Effector memory CD8-positive, alpha-beta T cell (primary cell): ENCODE measurements around the gene CEP55.

Experiments used
- ATAC-seq: fragments of 150-1000 bp; cut with Tn5 transposase; replicated peaks from 2 replicates; pipeline ENCODE4 v1.10.0; 2021; ENCODE audit warnings: mild to moderate bottlenecking, moderate library complexity
- DNase-seq, 3 experiments: peaks; one replicate each; pipeline ENCODE4 v3.0.0; 2021
- H3K27ac Mint-ChIP-seq, 2 donors: one replicate each; pipeline ENCODE4 v1.8.0; 2022; ENCODE audit warnings: mild to moderate bottlenecking in 2 of 2, mixed read lengths in 2 of 2, moderate library complexity in 2 of 2
- H3K27me3 Mint-ChIP-seq, 2 donors: one replicate each; pipeline ENCODE4 v1.8.0; 2022; ENCODE audit warnings: mixed read lengths in 2 of 2
- H3K36me3 Mint-ChIP-seq: one replicate; pipeline ENCODE4 v1.8.0; 2022; ENCODE audit warnings: mild to moderate bottlenecking, moderate library complexity, mixed read lengths; ENCODE audit not compliant: insufficient read depth
- H3K4me1 Mint-ChIP-seq, 2 donors: one replicate each; pipeline ENCODE4 v1.8.0; 2022; ENCODE audit warnings: low read depth in 2 of 2, mixed read lengths in 2 of 2
- H3K4me3 Mint-ChIP-seq, 2 donors: one replicate each; pipeline ENCODE4 v1.8.0; 2022; ENCODE audit warnings: mild to moderate bottlenecking in 2 of 2, mixed read lengths in 2 of 2, moderate library complexity in 2 of 2
- H3K9me3 Mint-ChIP-seq, 2 donors: one replicate each; pipeline ENCODE4 v1.8.0; 2022; ENCODE audit warnings: mixed read lengths in 2 of 2
- total RNA-seq, 9 experiments: gene quantifications; one replicate each; lab custom pipeline; 2026; lab: John Stamatoyannopoulos, UW

The CEP55 gene
- total RNA-seq: 0.25 to 8.4 (median 4.0) reads per million in 9 experiments

DNA sequence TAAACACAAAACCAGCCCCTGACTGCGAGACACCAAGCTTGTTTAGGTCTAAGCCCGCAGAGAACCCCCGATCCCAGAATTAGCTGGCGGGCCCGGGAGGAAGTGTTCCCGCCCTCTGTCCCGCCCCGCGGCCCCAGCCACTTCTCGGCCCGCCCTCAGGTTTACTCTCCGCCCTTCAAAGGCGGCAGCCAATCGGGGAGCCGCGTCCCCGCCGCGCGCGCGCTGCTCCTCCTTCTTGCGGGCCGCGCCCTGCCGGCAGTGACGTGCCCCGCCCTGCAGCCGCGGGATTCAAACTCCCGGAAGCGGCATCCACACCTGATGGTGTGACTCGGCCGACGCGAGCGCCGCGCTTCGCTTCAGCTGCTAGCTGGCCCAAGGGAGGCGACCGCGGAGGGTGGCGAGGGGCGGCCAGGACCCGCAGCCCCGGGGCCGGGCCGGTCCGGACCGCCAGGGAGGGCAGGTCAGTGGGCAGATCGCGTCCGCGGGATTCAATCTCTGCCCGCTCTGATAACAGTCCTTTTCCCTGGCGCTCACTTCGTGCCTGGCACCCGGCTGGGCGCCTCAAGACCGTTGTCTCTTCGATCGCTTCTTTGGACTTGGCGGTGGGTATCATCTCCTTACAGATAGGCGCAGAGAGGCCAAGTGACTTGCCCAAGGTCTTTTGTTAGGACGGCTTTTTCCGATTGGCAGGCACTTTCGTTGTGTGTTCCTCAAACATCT lies at the start of gene CEP55:
TSS of gene CEP55 (plus strand) at position 291 of the 720 bp plus-strand sequence. CDS start 3,440 bp downstream, outside the sequence.
- DNase-seq (peak; percentile 95 to 97 (median 97)), ATAC-seq (peak; percentile 98)
- no peaks in the 10 kb centered on the region for H3K27me3 Mint-ChIP-seq
- H3K27ac Mint-ChIP-seq: peak within 1 kb of the TSS; percentile 41 to 53
- H3K4me1 Mint-ChIP-seq: peaks cover 15 to 18% of the 10 kb centered on the region in 2 donors
- H3K9me3 Mint-ChIP-seq: no peaks in the 10 kb centered on the region
- peaks cover 7% of the 10 kb centered on the region for H3K36me3 Mint-ChIP-seq
- H3K4me3 Mint-ChIP-seq: peak within 1 kb of the TSS; percentile 87 to 88

DNA sequence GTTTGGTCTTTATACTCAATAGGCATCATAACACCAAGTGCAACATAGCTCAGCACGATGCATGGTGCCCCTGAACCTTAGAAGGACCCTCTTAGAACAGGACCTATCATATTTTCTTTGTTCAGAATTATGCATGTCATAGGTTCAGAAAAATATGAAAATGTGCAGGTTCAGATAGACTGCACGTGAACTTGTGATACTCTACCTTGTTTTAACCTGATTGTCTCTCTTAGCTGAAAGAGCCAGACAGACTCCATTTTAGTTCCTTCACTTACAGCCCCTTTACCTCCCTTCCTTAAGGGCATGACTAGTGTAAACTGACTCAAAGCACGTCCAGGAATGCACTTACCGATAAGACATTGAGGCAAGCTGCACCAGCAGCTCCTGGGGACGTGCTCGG lies 49.4 kb upstream of the CEP55 start:
- no peak overlapping the region for H3K27ac Mint-ChIP-seq
- no peak overlapping the region for H3K4me3 Mint-ChIP-seq
- H3K36me3 Mint-ChIP-seq: no peaks in the 10 kb centered on the region
- H3K4me1 Mint-ChIP-seq: peaks cover under 1 to 5% of the 10 kb centered on the region in 2 donors
- ATAC-seq: no peak
- H3K27me3 Mint-ChIP-seq: no peaks in the 10 kb centered on the region
- H3K9me3 Mint-ChIP-seq: no peaks in the 10 kb centered on the region
- DNase-seq: no peak

DNA sequence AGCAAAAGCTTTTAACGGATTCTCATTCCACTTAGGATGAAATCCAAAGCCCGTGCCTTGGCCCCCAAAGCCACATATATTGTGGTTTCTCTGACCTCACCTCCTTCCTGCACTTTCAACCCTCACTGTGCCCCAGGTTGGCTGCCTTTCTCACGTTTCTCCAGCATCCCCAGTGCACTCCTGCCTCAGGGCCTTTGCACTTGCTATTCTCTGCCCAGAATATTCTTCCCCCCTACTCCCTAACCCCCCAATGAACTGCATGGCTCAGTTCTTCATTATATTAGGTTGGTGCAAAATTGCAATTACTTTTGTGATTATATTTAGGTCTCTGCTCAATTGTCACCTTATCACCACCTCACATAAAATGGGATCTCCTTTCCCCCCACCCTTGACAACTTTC lies 48.4 kb upstream of the CEP55 start:
- no peak for ATAC-seq
- H3K9me3 Mint-ChIP-seq: no peaks in the 10 kb centered on the region
- no peak overlapping the region for H3K4me3 Mint-ChIP-seq
- no peak for DNase-seq
- no peaks in the 10 kb centered on the region for H3K27me3 Mint-ChIP-seq
- peaks cover 3 to 5% of the 10 kb centered on the region in 2 donors for H3K4me1 Mint-ChIP-seq
- H3K27ac Mint-ChIP-seq: no peak overlapping the region
- H3K36me3 Mint-ChIP-seq: no peaks in the 10 kb centered on the region

DNA sequence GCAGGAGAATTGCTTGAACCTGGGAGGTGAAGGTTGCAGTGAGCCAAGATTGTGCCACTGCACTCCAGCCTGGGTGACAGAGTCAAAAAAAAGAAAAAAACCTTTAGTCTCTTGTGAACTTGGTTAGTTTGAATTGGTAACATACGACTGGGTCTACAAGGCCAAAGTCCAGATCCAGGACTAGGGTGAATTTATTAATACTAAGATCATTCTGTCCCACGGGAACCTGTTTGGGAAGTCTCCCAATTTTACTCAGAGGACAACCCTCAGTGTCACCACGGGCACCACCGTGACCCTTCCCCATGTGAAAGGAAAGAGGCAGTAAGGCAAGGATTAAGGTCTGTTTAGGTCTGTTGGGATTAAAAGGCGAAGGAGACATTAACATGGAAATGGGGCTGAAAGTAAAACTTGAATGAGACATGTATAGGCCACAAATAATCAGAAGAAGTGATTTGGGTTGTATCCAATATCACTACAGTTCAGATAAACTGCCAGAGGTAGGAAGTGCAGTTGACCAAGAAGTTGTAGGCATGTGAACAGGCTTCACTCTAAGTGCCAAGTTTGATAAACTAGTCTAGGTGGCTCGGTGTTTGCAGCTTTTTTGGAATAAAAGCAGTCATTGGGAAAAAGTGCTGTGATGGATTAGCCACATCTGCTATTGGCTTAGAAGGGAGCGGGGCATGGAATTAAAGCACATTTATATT lies 45.0 kb upstream of the CEP55 start:
- peaks cover 3 to 5% of the 10 kb centered on the region in 2 donors for H3K4me1 Mint-ChIP-seq
- no peak overlapping the region for H3K27ac Mint-ChIP-seq
- no peaks in the 10 kb centered on the region for H3K36me3 Mint-ChIP-seq

DNA sequence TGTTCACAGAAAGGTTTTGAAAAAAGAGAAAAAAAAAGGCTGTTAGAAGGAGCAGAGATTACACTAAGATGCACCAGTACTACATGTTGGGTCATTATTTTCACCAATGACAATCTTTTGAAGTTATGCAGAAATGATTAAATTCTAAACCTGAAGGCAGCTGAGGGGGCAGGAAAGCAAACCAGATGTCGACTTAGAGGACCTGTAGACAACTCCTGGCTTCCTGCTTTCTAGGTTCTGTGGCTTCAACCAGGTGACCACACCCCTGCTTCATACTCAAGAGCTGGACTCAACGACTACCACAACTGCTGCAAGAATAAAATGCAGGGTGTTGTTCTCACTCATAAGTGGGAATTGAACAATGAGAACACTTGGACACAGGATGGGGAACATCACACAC lies 44.3 kb upstream of the CEP55 start:
- H3K27me3 Mint-ChIP-seq: peaks cover 0 to 8% of the 10 kb centered on the region in 2 donors
- H3K4me3 Mint-ChIP-seq: no peak overlapping the region
- ATAC-seq (no peak), DNase-seq (no peak)
- H3K36me3 Mint-ChIP-seq: no peaks in the 10 kb centered on the region
- H3K4me1 Mint-ChIP-seq: peaks cover 3 to 5% of the 10 kb centered on the region in 2 donors
- no peaks in the 10 kb centered on the region for H3K9me3 Mint-ChIP-seq
- H3K27ac Mint-ChIP-seq: no peak overlapping the region

More for the DNA sequence above, 45.0 kb upstream of the CEP55 start:
- no peak for DNase-seq
- H3K27me3 Mint-ChIP-seq: peaks cover 0 to 2% of the 10 kb centered on the region in 2 donors
- H3K4me3 Mint-ChIP-seq: no peak overlapping the region
- no peaks in the 10 kb centered on the region for H3K9me3 Mint-ChIP-seq
- ATAC-seq: no peak

DNA sequence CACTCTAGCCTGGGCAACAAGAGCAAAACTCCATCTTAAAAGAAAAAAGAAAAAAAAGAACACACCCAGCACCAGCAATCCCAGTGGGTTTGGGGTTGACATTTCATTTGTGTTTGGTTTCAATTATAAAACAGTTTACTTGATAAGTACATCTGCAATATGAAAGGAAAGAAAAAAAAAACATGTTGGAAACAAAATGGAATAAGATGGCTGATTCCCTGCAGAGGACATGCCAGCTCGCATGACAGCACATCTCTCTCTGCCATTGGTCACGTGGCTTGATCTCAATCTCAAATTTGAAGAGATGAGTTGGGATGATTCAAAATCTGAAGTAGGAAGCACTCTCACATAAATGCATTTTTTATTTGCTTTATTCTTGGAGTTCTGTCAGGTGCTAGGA lies 42.3 kb upstream of the CEP55 start:
- ATAC-seq (no peak), DNase-seq (no peak)
- Mint-ChIP-seq H3K36me3 (no peaks in the 10 kb centered on the region), H3K4me3 (no peak overlapping the region), H3K4me1 (peaks cover 3 to 5% of the 10 kb centered on the region in 2 donors), H3K27ac (no peak overlapping the region), H3K9me3 (no peaks in the 10 kb centered on the region), H3K27me3 (peaks cover 0 to 17% of the 10 kb centered on the region in 2 donors)

DNA sequence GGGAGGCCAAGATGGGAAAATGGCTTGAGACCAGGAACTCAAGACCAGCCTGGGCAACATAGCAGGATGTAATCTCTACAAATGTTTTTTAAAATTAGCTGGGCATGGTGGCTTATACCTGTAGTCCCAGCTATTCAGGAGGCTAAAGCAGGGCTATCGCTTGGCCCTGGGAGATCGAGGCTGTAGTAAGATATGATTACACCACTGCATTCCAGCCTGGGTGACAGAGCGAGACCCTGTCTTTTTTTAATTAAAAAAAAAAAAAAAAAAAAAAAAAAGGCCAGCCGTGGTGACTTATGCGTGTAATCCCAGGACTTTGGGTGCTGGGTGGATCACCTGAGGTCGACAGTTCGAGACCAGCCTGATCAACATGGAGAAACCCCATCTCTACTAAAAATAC lies 41.7 kb upstream of the CEP55 start:
- peaks cover 3 to 5% of the 10 kb centered on the region in 2 donors for H3K4me1 Mint-ChIP-seq
- H3K27ac Mint-ChIP-seq: no peak overlapping the region
- no peaks in the 10 kb centered on the region for H3K36me3 Mint-ChIP-seq
- no peak for DNase-seq
- no peaks in the 10 kb centered on the region for H3K9me3 Mint-ChIP-seq
- H3K27me3 Mint-ChIP-seq: peaks cover 2 to 22% of the 10 kb centered on the region in 2 donors
- ATAC-seq: no peak
- H3K4me3 Mint-ChIP-seq: no peak overlapping the region

DNA sequence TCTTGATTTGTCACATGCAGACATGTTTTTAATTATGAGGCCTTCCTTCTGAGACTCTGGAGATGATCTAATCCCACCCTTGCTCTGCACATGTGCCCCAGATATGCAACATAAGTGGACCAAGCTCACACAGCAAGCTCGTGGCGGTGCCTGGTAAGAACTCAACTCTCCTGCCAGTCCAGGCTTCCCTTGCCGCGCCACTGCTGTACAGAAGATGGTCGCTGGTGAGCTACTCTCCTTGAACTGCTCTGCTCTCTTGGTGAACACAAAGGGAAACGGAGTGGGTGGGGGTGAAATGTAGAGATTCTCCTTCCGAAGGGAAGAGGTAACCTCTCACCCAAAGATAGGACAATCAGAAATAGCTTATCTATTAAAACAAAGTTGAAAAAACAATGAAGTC lies 39.9 kb upstream of the CEP55 start:
- peaks cover 6 to 27% of the 10 kb centered on the region in 2 donors for H3K27me3 Mint-ChIP-seq
- H3K36me3 Mint-ChIP-seq: no peaks in the 10 kb centered on the region
- peaks cover 5% of the 10 kb centered on the region in 2 donors for H3K4me1 Mint-ChIP-seq
- DNase-seq (no peak), ATAC-seq (no peak)
- H3K4me3 Mint-ChIP-seq: no peak overlapping the region
- no peaks in the 10 kb centered on the region for H3K9me3 Mint-ChIP-seq
- H3K27ac Mint-ChIP-seq: no peak overlapping the region

DNA sequence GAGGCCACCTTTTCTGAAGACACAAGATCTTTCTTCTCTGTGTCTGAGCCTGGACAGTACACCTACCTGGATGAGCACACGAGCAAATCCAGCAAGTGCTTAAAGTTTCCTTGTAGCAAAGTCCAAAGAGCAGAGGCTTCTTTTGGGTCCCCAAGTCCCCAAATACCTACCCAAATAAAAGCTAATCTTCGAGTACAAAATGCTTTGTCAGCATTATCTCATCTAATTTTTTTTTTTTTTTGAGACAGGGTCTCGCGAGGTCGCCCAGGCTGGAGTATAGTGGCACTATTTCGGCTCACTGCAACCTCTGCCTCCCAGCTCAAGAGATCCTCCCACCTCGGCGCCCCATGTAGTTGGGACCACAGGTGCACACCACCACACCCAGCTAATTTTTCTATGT lies 38.9 kb upstream of the CEP55 start:
- no peaks in the 10 kb centered on the region for H3K36me3 Mint-ChIP-seq
- H3K4me1 Mint-ChIP-seq: peaks cover 0 to 2% of the 10 kb centered on the region in 2 donors
- H3K9me3 Mint-ChIP-seq: no peaks in the 10 kb centered on the region
- no peak for ATAC-seq
- no peak overlapping the region for H3K27ac Mint-ChIP-seq
- peaks cover 6 to 27% of the 10 kb centered on the region in 2 donors for H3K27me3 Mint-ChIP-seq
- H3K4me3 Mint-ChIP-seq: no peak overlapping the region
- no peak for DNase-seq

DNA sequence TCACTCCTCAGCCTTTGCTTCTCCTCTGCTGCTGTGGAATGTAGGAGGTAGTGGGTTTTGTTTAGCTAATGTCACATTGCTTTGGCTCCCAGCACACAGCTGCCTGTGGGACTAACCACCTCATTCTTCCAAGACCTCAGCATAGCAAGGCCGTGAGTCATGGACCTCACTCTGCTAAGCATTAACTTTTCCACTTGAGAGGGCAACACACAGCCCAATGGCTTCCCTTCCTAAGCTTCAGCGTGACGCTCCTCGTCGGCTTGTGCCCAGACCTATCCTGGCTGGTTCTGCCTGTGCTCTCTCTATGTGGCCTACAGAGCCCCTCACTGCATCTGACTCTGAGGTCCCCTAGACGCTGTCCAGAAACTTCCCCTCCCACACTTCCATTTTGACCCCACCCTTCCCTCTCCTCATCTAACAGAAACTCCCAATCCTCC lies 37.6 kb upstream of the CEP55 start:
- H3K36me3 Mint-ChIP-seq: no peaks in the 10 kb centered on the region
- H3K27ac Mint-ChIP-seq: no peak overlapping the region
- H3K27me3 Mint-ChIP-seq: peaks cover 6 to 27% of the 10 kb centered on the region in 2 donors
- H3K4me1 Mint-ChIP-seq: peaks cover 5 to 7% of the 10 kb centered on the region in 2 donors
- ATAC-seq (no peak), DNase-seq (no peak)
- H3K4me3 Mint-ChIP-seq: no peak overlapping the region
- no peaks in the 10 kb centered on the region for H3K9me3 Mint-ChIP-seq

DNA sequence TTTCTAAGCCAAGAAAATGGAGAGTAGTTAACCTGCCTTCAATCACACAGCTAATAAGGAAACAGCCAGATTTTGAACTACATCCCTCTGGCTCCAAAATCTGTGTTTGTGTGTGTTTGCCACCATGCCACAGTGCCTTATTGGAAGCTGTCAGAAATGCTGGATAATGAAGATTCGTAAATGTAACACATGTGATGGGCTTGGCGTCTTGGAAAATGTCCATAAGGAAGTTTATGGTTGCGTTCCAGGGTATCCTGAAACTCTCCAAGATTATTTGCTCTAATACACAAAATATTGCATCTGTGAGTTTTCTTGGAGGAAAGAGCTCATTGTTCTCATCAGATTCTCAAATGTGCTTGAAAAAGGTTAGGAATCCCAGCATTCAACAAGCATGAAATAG lies 36.9 kb upstream of the CEP55 start:
- no peak overlapping the region for H3K4me3 Mint-ChIP-seq
- no peaks in the 10 kb centered on the region for H3K9me3 Mint-ChIP-seq
- DNase-seq (no peak), ATAC-seq (no peak)
- H3K36me3 Mint-ChIP-seq: no peaks in the 10 kb centered on the region
- peaks cover 5 to 7% of the 10 kb centered on the region in 2 donors for H3K4me1 Mint-ChIP-seq
- peaks cover 6 to 27% of the 10 kb centered on the region in 2 donors for H3K27me3 Mint-ChIP-seq
- no peak overlapping the region for H3K27ac Mint-ChIP-seq

DNA sequence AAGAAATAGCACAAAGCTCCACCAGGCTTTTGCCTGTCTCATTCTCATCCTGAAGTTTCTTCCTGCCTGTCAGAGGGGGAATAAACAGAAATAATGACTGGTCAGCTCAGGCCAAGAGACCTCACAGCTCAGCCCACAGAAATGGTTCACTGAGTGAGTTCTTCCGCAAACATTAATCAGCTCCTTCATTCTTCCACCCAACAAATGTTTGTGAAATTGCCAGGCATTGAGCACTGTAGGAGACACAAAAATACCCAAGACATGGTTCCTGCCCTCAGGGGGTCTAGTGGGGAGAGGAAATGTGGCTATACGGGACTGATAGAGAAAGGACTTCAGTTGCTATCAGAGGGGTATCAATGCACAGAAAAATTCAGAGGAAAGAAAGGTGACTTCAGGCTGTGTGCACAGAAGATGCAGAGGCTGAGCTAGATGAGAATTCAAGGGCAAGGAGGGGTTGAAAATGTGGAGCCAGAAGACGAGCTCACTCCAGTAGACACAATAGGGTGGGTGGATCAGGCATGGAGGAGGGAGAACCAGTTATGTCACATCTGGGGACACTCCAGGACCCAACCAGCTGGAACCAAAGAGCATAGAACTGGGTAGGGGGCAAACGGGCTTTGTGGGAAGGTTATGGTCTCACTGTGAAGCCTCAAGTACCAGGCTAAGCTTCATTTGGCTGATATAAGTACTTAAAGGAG lies 35.2 kb upstream of the CEP55 start:
- DNase-seq: no peak
- Mint-ChIP-seq H3K9me3 (no peaks in the 10 kb centered on the region), H3K27me3 (peaks cover 6 to 27% of the 10 kb centered on the region in 2 donors), H3K4me3 (no peak overlapping the region), H3K36me3 (no peaks in the 10 kb centered on the region), H3K27ac (no peak overlapping the region), H3K4me1 (peaks cover 5 to 7% of the 10 kb centered on the region in 2 donors)
- no peak for ATAC-seq

DNA sequence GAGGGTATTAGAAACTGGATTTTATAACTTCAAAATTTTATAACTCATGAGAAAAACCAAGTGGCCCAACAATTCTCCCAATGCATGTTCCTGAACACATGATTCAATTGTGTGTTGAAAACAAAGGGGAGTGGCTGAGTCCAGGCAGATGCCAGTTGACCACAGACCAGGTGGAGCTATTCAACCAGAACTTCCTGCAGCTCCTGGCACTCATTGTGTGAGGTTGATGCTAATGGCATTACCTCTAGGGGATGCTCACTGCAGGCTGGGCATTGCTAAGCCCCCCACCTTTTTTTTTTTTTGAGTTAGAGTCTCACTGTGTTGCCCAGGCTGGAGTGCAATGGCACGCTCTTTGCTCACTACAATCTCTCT lies 34.6 kb upstream of the CEP55 start:
- no peak for DNase-seq

More for the DNA sequence above, 34.6 kb upstream of the CEP55 start:
- Mint-ChIP-seq H3K4me1 (peaks cover 5 to 7% of the 10 kb centered on the region in 2 donors), H3K36me3 (no peaks in the 10 kb centered on the region), H3K27ac (no peak overlapping the region), H3K9me3 (no peaks in the 10 kb centered on the region), H3K4me3 (no peak overlapping the region), H3K27me3 (peaks cover 6 to 22% of the 10 kb centered on the region in 2 donors)
- no peak for ATAC-seq
